ENCODE measurements around the gene CIDEB. TPM values are rescaled to one million over a fixed set of nuclear protein-coding genes. Genes with fewer than 3 reads are reported as not detected.

The CIDEB gene
- total RNA-seq, 1 experiment from 2014 or later, result 0.22 TPM

GRCh38 chr14:24277606-24278321 is 30.0 kb downstream of the CIDEB start:
- no TSS peak for BruUV-seq (replicated peaks)
- intact Hi-C loops (cut with micrococcal nuclease), result no loop called here
- Histone ChIP-seq H3K79me2 (ENCODE audit: insufficient read depth, low read length) (no peaks in the 10 kb centered on the region), H3K4me1 (ENCODE audit: control insufficient read depth in 1 of 2, insufficient read depth in 2 of 2, low read length in 2 of 2) (peaks cover 4 to 5% of the 10 kb centered on the region in 2 experiments; a peak in 1 of 4 replicates), H4K20me1 (ENCODE audit: insufficient read depth) (no peaks in the 10 kb centered on the region), H3K9me2 (ENCODE audit: insufficient read depth) (no peaks in the 10 kb centered on the region), H3K9ac (ENCODE audit: low read length) (no peak overlapping the region), H3K27me3 (ENCODE audit: insufficient read depth, low read length) (no peaks in the 10 kb centered on the region), H2AFZ (ENCODE audit: low read depth, low read length, poor library complexity, severe bottlenecking) (no peak overlapping the region), H3K9me3 (ENCODE audit: control insufficient read depth in 1 of 2, insufficient read depth in 1 of 2, low read depth in 1 of 2, low read length in 2 of 2) (no peaks in the 10 kb centered on the region), H3K4me3 (replicated peaks in 1 of 2; ENCODE audit: low read depth in 1 of 2, low read length in 2 of 2) (no peak overlapping the region), H3K36me3 (ENCODE audit: control insufficient read depth in 1 of 2, insufficient read depth in 2 of 2, low read length in 2 of 2) (no peaks in the 10 kb centered on the region), H3K4me2 (ENCODE audit: low read length) (no peak overlapping the region), H3K27ac (ENCODE audit: low read depth, low read length) (no peak overlapping the region)
- TF ChIP-seq EZH2phosphoT487 (IDR thresholded peaks at IDR 0.05; ENCODE audit: borderline replicate concordance) (no peak), MAX (IDR thresholded peaks at IDR 0.05) (no peak), JUND (IDR thresholded peaks at IDR 0.05) (no peak), POLR2A (IDR thresholded peaks at IDR 0.05; ENCODE audit: borderline replicate concordance, extremely low read depth, insufficient read depth, insufficient read length) (no peak), TCF7L2 (IDR thresholded peaks at IDR 0.05; ENCODE audit: borderline replicate concordance, extremely low read depth, insufficient read depth, insufficient read length) (no peak)
- POLR2A ChIA-PET, result no interaction called here
- ATAC-seq, result no peak
- RAD21 ChIA-PET (ENCODE audit: low non-redundant PET in 1 of 2, low total read pairs in 2 of 2, uncharacterized antibody in 2 of 2, unreplicated experiment in 2 of 2), result no interaction called here
- CTCF ChIA-PET, result no interaction called here
- DNase-seq (ENCODE audit: low read depth, low spot score), result no peak

GRCh38 chr14:24277071-24277470 is 30.7 kb downstream of the CIDEB start:
- ChIA-PET POLR2A (no interaction called here), RAD21 (ENCODE audit: low non-redundant PET in 1 of 2, low total read pairs in 2 of 2, uncharacterized antibody in 2 of 2, unreplicated experiment in 2 of 2) (no interaction called here), CTCF (no interaction called here)
- Histone ChIP-seq H3K4me2 (ENCODE audit: low read length) (no peak overlapping the region), H3K36me3 (ENCODE audit: control insufficient read depth in 1 of 2, insufficient read depth in 2 of 2, low read length in 2 of 2) (no peaks in the 10 kb centered on the region), H3K27me3 (ENCODE audit: insufficient read depth, low read length) (no peaks in the 10 kb centered on the region), H3K9me2 (ENCODE audit: insufficient read depth) (no peaks in the 10 kb centered on the region), H3K79me2 (ENCODE audit: insufficient read depth, low read length) (no peaks in the 10 kb centered on the region), H4K20me1 (ENCODE audit: insufficient read depth) (no peaks in the 10 kb centered on the region), H3K4me1 (ENCODE audit: control insufficient read depth in 1 of 2, insufficient read depth in 2 of 2, low read length in 2 of 2) (peaks cover 4 to 9% of the 10 kb centered on the region in 2 experiments; a peak in 3 of 4 replicates), H3K4me3 (replicated peaks in 1 of 2; ENCODE audit: low read depth in 1 of 2, low read length in 2 of 2) (no peak overlapping the region), H3K9me3 (ENCODE audit: control insufficient read depth in 1 of 2, insufficient read depth in 1 of 2, low read depth in 1 of 2, low read length in 2 of 2) (no peaks in the 10 kb centered on the region), H3K27ac (ENCODE audit: low read depth, low read length) (no peak overlapping the region), H3K9ac (ENCODE audit: low read length) (no peak overlapping the region), H2AFZ (ENCODE audit: low read depth, low read length, poor library complexity, severe bottlenecking) (no peak overlapping the region)
- intact Hi-C loops (cut with micrococcal nuclease), result no loop called here
- no peak for ATAC-seq
- no TSS peak for BruUV-seq (replicated peaks)
- no peak for DNase-seq (ENCODE audit: low read depth, low spot score)
- TF ChIP-seq REST (IDR thresholded peaks at IDR 0.05; ENCODE audit: low read depth) (no peak), RAD21 (IDR thresholded peaks at IDR 0.05; ENCODE audit: low read depth) (no peak), SIN3A (IDR thresholded peaks at IDR 0.05; ENCODE audit: low read depth) (no peak), MAX (IDR thresholded peaks at IDR 0.05) (no peak), CEBPB (IDR thresholded peaks at IDR 0.05; ENCODE audit: low read depth) (no peak), EZH2 (IDR thresholded peaks at IDR 0.05) (no peak), TCF7L2 (IDR thresholded peaks at IDR 0.05; ENCODE audit: borderline replicate concordance, extremely low read depth, insufficient read depth, insufficient read length) (no peak), YY1 (IDR thresholded peaks at IDR 0.05; ENCODE audit: extremely low read depth, insufficient replicate concordance, low read depth, low read length) (no peak), ATF3 (IDR thresholded peaks at IDR 0.05) (no peak), CBX3 (IDR thresholded peaks at IDR 0.05; ENCODE audit: low read depth) (no peak), JUND (IDR thresholded peaks at IDR 0.05) (no peak), ELF1 (IDR thresholded peaks at IDR 0.05; ENCODE audit: borderline replicate concordance, low read depth) (no peak)

All from HCT116 (cell line).